ENCODE data around the gene PPP2R5C.

The PPP2R5C gene

GRCh38 chr14:101891471-101891870 lies 130.0 kb downstream of the PPP2R5C start:
- TF ChIP-seq CTCF (IDR thresholded peaks at IDR 0.05; ENCODE audit: low read depth, low read length) = no peak
- DNase-seq (ENCODE audit: low read depth, low spot score) = no peak
- in situ Hi-C loops (cut with HindIII; ENCODE audit: low sequenced_read_pairs) = no loop called here
- H3K4me3 ChIP-seq (ENCODE audit: low read depth, low read length) = no peak overlapping the region

GRCh38 chr14:101893759-101894158 lies 132.2 kb downstream of the PPP2R5C start:
- H3K4me3 ChIP-seq (ENCODE audit: low read depth, low read length) = no peak overlapping the region
- TF ChIP-seq CTCF (IDR thresholded peaks at IDR 0.05; ENCODE audit: low read depth, low read length) = no peak
- in situ Hi-C loops (cut with HindIII; ENCODE audit: low sequenced_read_pairs) = no loop called here
- no peak for DNase-seq (ENCODE audit: low read depth, low spot score)

GRCh38 chr14:101894365-101895081 lies 133.0 kb downstream of the PPP2R5C start:
- no peak overlapping the region for H3K4me3 ChIP-seq (ENCODE audit: low read depth, low read length)
- TF ChIP-seq CTCF (IDR thresholded peaks at IDR 0.05; ENCODE audit: low read depth, low read length) = no peak
- in situ Hi-C loops (cut with HindIII; ENCODE audit: low sequenced_read_pairs) = no loop called here
- no peak for DNase-seq (ENCODE audit: low read depth, low spot score)

GRCh38 chr14:101895256-101895655 lies 133.7 kb downstream of the PPP2R5C start:
- TF ChIP-seq CTCF (IDR thresholded peaks at IDR 0.05; ENCODE audit: low read depth, low read length) = no peak
- in situ Hi-C loops (cut with HindIII; ENCODE audit: low sequenced_read_pairs) = no loop called here
- no peak for DNase-seq (ENCODE audit: low read depth, low spot score)

GRCh38 chr14:101897326-101897725 lies 135.8 kb downstream of the PPP2R5C start:
- DNase-seq (ENCODE audit: low read depth, low spot score) = no peak
- in situ Hi-C loops (cut with HindIII; ENCODE audit: low sequenced_read_pairs) = no loop called here
- no peak for TF ChIP-seq CTCF (IDR thresholded peaks at IDR 0.05; ENCODE audit: low read depth, low read length)
- no peak overlapping the region for H3K4me3 ChIP-seq (ENCODE audit: low read depth, low read length)

More at GRCh38 chr14:101895256-101895655, 133.7 kb downstream of the PPP2R5C start:
- H3K4me3 ChIP-seq (ENCODE audit: low read depth, low read length) = no peak overlapping the region

DNA sequence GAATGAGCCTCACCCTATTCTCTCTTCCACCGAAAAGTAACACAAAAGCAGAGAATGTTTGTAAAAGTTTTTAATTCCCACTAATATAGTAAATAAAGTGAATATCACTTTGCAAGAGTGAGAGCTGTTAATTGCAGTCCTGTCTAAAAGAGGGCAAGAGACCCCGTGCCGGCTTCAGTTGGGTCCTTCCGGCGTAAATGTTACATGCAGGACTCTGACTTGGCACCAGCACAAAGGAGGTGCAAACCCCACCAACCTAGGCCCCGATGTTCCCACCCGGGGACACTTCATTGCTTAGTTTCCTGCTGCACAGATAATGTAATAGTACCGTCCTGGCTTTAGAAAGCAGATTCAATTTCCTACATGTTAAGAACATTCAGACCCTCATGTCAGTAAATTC lies 136.9 kb downstream of the PPP2R5C start:
- in situ Hi-C loops (cut with HindIII; ENCODE audit: low sequenced_read_pairs) = no loop called here
- TF ChIP-seq CTCF (IDR thresholded peaks at IDR 0.05; ENCODE audit: low read depth, low read length) = no peak

More for the DNA sequence above, 136.9 kb downstream of the PPP2R5C start:
- no peak for DNase-seq (ENCODE audit: low read depth, low spot score)
- no peak overlapping the region for H3K4me3 ChIP-seq (ENCODE audit: low read depth, low read length)
